Panc1 (cell line): Measurements from ENCODE around the gene ZCCHC7. TPM values are rescaled to one million over a fixed set of nuclear protein-coding genes. Genes with fewer than 3 reads are reported as not detected.

ENCODE experiments used
- ATAC-seq: fragments of 200-7000 bp; cut with Tn5 transposase; 2 replicates; pipeline ENCODE4 v1.9.1; 2020; ENCODE audit warnings: mild to moderate bottlenecking, moderate library complexity
- BruUV-seq: library from RNA; stranded (reverse); fragments of 400-500 nt; replicated peaks from 2 replicates; lab custom pipeline; 2021; lab: Mats Ljungman, UMichigan
- CTCF ChIA-PET: fragments of 300-600 bp; sonication (Branson Sonifier 250); formaldehyde crosslinking; loops from one replicate; lab custom pipeline; 2022; ENCODE audit warnings: antibody characterized with exemption; lab: Charles Lee
- POLR2A ChIA-PET: fragments of 300-600 bp; sonication (Branson Sonifier 250); formaldehyde crosslinking; loops from one replicate; lab custom pipeline; 2022; ENCODE audit warnings: antibody characterized with exemption; lab: Charles Lee
- DNase-seq: peaks from one replicate; pipeline ENCODE4 v3.0.0-alpha.2; 2010; ENCODE audit warnings: low read depth, low spot score
- H3K27ac ChIP-seq: 2 replicates; pipeline ENCODE4 v1.5.1; 2011; ENCODE audit warnings: mild to moderate bottlenecking, low read length, inconsistent platforms
- H3K27me3 ChIP-seq: fragments of 200-500 bp; sonication (Bioruptor generic); 2 replicates; pipeline ENCODE4 v1.6.0; 2014; ENCODE audit warnings: low read length, inconsistent platforms; ENCODE audit not compliant: control insufficient read depth, insufficient read depth
- H3K36me3 ChIP-seq: fragments of 200-500 bp; sonication (Bioruptor generic); 2 replicates; pipeline ENCODE4 v1.5.1; 2014; ENCODE audit warnings: inconsistent platforms, mild to moderate bottlenecking, low read length, moderate library complexity; ENCODE audit not compliant: control insufficient read depth, insufficient read depth
- H3K4me1 ChIP-seq: 2 replicates; pipeline ENCODE4 v1.5.1; 2011; ENCODE audit warnings: inconsistent platforms, mild to moderate bottlenecking, low read length, moderate library complexity; ENCODE audit not compliant: control insufficient read depth, insufficient read depth
- H3K4me3 ChIP-seq, 2 experiments: 2 replicates each; pipeline ENCODE4 v1.5.1; 2011 to 2012; ENCODE audit warnings: low read depth in 2 of 2, low read length in 2 of 2, mild to moderate bottlenecking in 2 of 2, inconsistent platforms in 1 of 2, moderate library complexity in 1 of 2
- H3K9me3 ChIP-seq: fragments of 200-500 bp; sonication (Bioruptor generic); 2 replicates; pipeline ENCODE4 v1.5.1; 2014; ENCODE audit warnings: low read depth, mild to moderate bottlenecking, inconsistent platforms, low read length, moderate library complexity; ENCODE audit not compliant: control insufficient read depth, insufficient read depth
- POLR2AphosphoS5 ChIP-seq: IDR thresholded peaks from 2 replicates; pipeline ENCODE4 v1.6.1; 2012; ENCODE audit warnings: mild to moderate bottlenecking, low read depth, low read length, moderate library complexity
- SIN3A ChIP-seq: IDR thresholded peaks from 2 replicates; pipeline ENCODE4 v1.6.1; 2012; ENCODE audit warnings: low read depth, mild to moderate bottlenecking, low read length, moderate library complexity, borderline replicate concordance; ENCODE audit not compliant: insufficient read depth
- TCF7L2 ChIP-seq: IDR thresholded peaks from 2 replicates; pipeline ENCODE4 v1.6.1; 2011; ENCODE audit warnings: mild to moderate bottlenecking, low read depth, low read length, inconsistent platforms
- in situ Hi-C: cut with HindIII; loops from 2 replicates; pipeline ENCODE4 v1.10.0; 2016; ENCODE audit warnings: low sequenced_read_pairs, low pct_unique_long_range_greater_than_20kb
- intact Hi-C: fragments of 100-400 bp; cut with micrococcal nuclease; formaldehyde crosslinking; loops from one replicate; pipeline ENCODE4 v1.10.0; 2022; ENCODE audit not compliant: unreplicated experiment
- total RNA-seq: library from RNA; stranded (reverse); gene quantifications from one replicate; pipeline ENCODE4 v1.2.1, GENCODE V29; 2021; ENCODE audit not compliant: unreplicated experiment
- TF ChIP-seq, protein P1 (sequence below): fragments of 450-650 bp; IDR thresholded peaks from 2 replicates; pipeline ENCODE4 v1.5.1; 2017; ENCODE audit warnings: mild to moderate bottlenecking
- TF ChIP-seq, protein P2 (sequence below), 2 experiments: IDR thresholded peaks; 2 replicates each; pipeline ENCODE4 v1.6.1; 2011 to 2012; ENCODE audit warnings: low read depth in 2 of 2, control low read depth in 1 of 2, low read length in 1 of 2, mild to moderate bottlenecking in 1 of 2, moderate library complexity in 1 of 2; ENCODE audit not compliant: insufficient read depth in 1 of 2

ZCCHC7 gene
- total RNA-seq, 1 experiment from 2014 or later = 43.7 TPM

DNA sequence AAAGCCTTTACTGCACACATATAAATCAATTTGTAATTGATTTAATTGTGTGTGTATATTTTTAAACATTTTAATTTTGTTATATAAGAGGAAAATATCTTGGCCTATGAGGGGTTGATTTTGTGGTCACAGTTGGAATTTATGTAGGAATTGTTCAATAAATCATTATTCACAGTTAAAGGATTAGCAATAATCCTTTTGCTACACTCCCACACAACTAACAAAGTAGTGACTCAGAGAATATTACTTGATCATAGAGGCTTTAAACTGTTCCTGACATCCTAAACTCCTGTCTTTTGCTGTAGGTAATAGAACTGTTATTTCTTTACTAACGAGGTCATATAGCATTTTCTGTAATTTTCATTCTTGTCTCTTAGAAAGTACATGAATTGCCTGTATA is 95.5 kb downstream of the ZCCHC7 start:
- ChIA-PET CTCF (no interaction called here), POLR2A (no interaction called here)
- no peak overlapping the region for H3K27ac ChIP-seq
- DNase-seq (no peak), ATAC-seq (no peak)
- TF ChIP-seq, protein P1, sequence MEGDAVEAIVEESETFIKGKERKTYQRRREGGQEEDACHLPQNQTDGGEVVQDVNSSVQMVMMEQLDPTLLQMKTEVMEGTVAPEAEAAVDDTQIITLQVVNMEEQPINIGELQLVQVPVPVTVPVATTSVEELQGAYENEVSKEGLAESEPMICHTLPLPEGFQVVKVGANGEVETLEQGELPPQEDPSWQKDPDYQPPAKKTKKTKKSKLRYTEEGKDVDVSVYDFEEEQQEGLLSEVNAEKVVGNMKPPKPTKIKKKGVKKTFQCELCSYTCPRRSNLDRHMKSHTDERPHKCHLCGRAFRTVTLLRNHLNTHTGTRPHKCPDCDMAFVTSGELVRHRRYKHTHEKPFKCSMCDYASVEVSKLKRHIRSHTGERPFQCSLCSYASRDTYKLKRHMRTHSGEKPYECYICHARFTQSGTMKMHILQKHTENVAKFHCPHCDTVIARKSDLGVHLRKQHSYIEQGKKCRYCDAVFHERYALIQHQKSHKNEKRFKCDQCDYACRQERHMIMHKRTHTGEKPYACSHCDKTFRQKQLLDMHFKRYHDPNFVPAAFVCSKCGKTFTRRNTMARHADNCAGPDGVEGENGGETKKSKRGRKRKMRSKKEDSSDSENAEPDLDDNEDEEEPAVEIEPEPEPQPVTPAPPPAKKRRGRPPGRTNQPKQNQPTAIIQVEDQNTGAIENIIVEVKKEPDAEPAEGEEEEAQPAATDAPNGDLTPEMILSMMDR = no peak
- TF ChIP-seq TCF7L2 (no peak), SIN3A (no peak), POLR2AphosphoS5 (no peak)
- TF ChIP-seq, protein P2, sequence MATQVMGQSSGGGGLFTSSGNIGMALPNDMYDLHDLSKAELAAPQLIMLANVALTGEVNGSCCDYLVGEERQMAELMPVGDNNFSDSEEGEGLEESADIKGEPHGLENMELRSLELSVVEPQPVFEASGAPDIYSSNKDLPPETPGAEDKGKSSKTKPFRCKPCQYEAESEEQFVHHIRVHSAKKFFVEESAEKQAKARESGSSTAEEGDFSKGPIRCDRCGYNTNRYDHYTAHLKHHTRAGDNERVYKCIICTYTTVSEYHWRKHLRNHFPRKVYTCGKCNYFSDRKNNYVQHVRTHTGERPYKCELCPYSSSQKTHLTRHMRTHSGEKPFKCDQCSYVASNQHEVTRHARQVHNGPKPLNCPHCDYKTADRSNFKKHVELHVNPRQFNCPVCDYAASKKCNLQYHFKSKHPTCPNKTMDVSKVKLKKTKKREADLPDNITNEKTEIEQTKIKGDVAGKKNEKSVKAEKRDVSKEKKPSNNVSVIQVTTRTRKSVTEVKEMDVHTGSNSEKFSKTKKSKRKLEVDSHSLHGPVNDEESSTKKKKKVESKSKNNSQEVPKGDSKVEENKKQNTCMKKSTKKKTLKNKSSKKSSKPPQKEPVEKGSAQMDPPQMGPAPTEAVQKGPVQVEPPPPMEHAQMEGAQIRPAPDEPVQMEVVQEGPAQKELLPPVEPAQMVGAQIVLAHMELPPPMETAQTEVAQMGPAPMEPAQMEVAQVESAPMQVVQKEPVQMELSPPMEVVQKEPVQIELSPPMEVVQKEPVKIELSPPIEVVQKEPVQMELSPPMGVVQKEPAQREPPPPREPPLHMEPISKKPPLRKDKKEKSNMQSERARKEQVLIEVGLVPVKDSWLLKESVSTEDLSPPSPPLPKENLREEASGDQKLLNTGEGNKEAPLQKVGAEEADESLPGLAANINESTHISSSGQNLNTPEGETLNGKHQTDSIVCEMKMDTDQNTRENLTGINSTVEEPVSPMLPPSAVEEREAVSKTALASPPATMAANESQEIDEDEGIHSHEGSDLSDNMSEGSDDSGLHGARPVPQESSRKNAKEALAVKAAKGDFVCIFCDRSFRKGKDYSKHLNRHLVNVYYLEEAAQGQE (IDR thresholded peaks at IDR 0.05; ENCODE audit: insufficient read depth in 1 of 2, low read depth in 2 of 2, low read length in 1 of 2) = no peak
- no peaks in the 10 kb centered on the region for H3K36me3 ChIP-seq
- TSS peak; percentile 8 for BruUV-seq
- peaks cover 2% of the 10 kb centered on the region; the same call in 1 of the 2 replicates for H3K4me1 ChIP-seq
- in situ Hi-C loops = no loop called here
- no peaks in the 10 kb centered on the region for H3K27me3 ChIP-seq
- no peaks in the 10 kb centered on the region for H3K9me3 ChIP-seq
- intact Hi-C loops = no loop called here
- H3K4me3 ChIP-seq = no peak overlapping the region

DNA sequence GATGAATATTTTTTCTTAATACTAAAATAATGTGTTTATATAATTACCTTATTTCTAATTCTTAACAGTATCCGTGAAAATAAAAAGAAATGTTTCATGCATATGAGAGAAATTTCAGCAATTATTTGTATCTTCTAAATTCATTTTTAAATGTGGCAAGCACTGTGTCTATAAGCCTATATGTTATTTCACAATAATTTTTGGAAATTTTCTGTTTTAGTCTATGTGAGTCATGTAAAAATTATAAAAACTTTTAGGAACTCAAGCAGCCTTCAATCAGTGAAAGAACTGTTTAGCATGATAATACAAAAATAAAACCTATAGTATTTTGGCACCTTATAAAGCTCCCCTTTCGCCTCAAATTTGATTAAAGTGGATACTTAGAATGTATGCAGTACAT is 96.8 kb downstream of the ZCCHC7 start:
- ChIA-PET POLR2A (interaction anchor here (0.5 kb wide), 1 partner anchor 9 kb away, joined by 6 read pairs; no protein-coding TSS in a partner anchor), CTCF (no interaction called here)
- H3K4me3 ChIP-seq = no peak overlapping the region
- TF ChIP-seq, protein P1 = no peak
- TF ChIP-seq TCF7L2 = no peak
- no peak for TF ChIP-seq POLR2AphosphoS5
- TF ChIP-seq, protein P2 (IDR thresholded peaks at IDR 0.05; ENCODE audit: insufficient read depth in 1 of 2, low read depth in 2 of 2, low read length in 1 of 2) = no peak
- no peak for TF ChIP-seq SIN3A
- H3K36me3 ChIP-seq = no peaks in the 10 kb centered on the region
- H3K9me3 ChIP-seq = no peaks in the 10 kb centered on the region
- H3K27me3 ChIP-seq = no peaks in the 10 kb centered on the region
- no TSS peak for BruUV-seq
- DNase-seq = no peak
- in situ Hi-C loops (no loop called here), intact Hi-C loops (no loop called here)
- H3K27ac ChIP-seq = no peak overlapping the region
- peaks cover 2% of the 10 kb centered on the region; the same call in 1 of the 2 replicates for H3K4me1 ChIP-seq
- ATAC-seq = no peak
